ENCODE measurements around the gene IFI27L1.

The IFI27L1 gene

DNA sequence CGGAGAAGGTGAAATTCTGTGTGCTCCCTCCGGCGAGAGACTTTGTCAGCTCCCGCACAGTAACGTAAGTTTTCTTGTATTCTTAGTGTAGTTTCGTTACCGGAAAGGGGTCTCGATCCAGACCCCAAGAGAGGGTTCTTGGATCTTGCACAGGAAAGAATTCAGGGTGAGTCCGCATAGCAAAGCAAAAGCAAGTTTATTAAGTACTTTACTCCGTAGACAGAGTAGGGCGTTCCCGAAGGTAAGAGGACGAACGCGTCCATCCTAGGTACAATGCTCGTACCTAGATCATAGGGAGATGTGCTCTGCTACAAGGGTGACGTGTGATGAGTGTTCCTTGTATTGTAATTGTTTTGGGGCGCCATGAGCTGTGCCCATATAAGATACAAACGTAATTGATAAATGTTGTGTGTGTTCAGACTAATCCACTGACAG, 293 bp downstream of the IFI27L1 start:
- peak; percentile 5 for DNase-seq

DNA sequence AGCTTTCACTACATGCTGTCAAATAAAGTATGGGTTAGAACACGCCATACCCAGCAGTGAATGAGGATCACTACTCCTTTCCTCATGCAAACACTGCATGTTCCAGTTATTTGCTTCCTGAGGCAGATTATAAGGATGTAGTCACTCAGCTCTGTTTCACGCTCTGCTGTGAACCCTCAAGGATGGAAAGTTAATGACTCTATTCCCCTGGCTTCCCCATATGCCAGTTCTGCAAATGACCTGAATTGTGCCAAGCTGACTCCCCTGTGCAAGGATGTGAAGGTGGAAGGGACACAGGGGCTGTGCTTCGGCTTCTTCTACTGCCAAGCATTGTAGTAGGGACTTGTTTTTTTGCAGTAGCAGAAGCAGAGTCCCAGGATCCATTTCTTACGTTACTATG, 6.8 kb downstream of the IFI27L1 start:
- no peak for DNase-seq

DNA sequence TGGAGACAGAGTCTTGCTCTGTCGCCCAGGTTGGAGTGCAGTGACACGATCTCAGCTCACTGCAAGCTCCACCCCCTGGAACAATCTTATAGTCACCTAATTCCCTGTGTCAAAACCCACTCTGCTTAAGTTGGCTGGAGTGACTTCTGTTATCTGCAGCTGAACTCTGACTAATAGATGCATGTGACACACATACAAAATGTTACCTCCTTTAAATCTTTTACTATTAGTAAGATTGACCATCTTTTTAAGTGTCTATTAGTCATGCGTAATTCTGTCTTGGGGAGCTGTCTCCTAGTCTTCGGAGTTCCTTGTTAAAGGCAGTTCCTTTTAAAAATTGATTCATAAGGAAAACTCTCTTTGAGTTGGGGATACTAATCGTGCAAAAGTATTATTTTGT, 7.4 kb downstream of the IFI27L1 start:
- no peak for DNase-seq

GRCh38 chr14:94089479-94089878, 8.4 kb downstream of the IFI27L1 start:
- no peak for DNase-seq

- DNase-seq, result no peak
These were observed 12.3 kb downstream of the IFI27L1 start for GRCh38 chr14:94093418-94093817.

- DNase-seq, result no peak
These were observed 16.0 kb downstream of the IFI27L1 start for GRCh38 chr14:94097091-94097490.

DNA sequence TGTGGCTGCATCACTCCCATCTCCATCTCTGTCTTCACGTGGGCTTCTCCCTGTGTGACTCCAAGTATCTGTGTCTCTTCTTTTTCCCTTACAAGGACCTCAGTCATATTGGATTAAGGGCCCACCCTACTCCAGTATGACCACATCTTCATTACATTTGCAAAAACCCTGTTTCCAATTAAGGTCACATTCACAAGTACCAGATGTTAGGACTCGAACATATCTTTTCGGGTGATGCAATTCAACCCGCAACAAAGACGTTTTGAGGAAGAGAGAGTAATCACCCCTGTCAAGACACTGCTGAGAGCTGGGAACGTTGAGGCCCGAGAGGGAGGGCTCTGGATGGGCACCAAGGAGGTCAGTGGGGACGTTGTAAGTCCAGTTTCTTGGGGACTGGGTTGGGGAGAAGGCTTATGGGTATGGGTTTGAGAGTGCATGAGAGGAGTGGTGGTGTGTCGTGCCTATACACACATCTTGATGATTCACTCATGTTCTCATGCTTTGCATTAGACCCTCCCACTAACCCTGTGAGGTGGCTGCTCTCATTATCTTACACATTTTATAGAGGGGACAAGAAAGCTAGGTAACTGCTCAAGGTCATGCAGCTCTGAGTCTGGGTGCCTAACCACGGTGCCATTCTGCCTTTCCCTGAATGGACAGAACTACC, 17.3 kb downstream of the IFI27L1 start:
- no peak for DNase-seq

GRCh38 chr14:94099006-94099405, 17.9 kb downstream of the IFI27L1 start:
- no peak for DNase-seq

GRCh38 chr14:94100847-94101246, 19.7 kb downstream of the IFI27L1 start:
- no peak for DNase-seq

DNA sequence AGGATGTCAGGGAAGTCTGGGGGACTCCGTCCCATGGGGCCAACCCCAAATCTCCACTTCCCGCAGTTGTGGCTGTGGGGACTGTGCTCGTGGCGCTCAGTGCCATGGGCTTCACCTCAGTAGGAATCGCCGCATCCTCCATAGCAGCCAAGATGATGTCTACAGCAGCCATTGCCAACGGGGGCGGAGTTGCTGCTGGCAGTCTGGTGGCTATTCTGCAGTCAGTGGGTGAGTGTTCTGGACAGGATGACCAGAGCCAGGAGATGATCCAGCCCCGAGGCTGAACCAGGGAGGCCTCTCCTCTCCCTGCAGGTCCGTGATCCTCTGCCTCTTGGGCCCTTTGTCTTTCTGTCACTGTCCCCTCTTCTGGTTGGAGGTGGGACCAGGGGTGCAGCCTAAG, 20.6 kb downstream of the IFI27L1 start:
- no peak for DNase-seq

DNA sequence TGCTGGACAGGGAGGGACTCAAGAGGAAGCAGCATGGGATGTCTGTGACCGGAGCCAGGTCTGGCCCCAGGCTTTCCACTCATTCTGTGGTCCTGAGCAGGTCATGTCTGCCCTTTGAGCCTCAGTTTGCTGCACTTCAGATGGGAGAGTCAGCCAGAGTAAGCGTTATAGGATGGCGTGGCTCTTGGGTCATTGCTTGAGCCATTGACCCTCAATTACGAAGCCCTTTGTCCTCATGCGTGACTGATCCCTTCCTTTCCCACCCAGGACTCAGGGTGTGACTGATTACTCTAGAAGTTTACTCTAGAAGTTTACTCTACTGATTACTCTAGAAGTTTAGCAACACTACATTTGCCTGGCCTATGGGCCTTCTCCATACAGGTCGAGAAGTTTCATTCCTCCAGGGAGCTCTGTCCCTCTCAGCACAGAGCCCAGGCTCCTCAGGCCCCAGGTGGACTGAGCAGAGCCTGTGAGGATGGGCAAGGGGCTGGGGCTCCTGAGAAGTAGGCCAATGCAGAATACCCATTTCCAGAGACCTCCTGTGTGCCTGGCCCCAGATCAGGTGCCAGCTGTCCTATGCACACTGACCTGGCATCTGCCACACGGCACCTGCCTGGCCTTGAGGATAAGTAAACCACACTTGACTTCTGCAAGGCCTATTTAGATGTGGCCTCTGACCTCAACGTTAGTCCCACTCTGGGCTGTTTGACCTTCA, 21.8 kb downstream of the IFI27L1 start:
- DNase-seq, result no peak

DNA sequence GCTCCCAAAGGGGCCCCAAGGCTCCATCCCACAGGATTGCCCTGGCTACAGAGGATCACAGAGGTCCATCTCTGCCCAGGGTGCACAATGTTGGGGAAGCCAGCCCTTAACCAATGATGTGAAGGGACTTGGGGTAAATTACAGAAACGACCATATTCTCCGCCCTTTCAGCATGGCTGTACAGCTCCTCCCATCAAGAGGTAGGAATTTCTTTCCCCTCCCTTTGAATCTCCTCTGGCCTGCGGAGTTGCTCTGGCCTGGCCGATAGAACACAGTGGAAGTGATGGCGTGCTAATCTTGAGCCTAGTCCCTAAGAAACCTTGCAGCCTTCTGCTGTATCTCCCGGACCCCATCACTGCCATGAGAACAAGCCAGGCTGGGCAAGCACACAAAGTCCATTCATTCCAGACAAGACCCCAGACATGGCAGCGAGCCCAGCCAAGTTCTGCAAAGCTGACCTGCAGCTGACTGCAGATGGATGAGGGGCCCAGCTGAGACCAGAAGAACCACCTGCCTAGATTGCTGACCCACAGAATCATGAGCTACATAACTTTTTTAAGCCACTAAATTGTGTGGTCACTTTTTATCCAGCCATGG, 22.5 kb downstream of the IFI27L1 start:
- no peak for DNase-seq

DNA sequence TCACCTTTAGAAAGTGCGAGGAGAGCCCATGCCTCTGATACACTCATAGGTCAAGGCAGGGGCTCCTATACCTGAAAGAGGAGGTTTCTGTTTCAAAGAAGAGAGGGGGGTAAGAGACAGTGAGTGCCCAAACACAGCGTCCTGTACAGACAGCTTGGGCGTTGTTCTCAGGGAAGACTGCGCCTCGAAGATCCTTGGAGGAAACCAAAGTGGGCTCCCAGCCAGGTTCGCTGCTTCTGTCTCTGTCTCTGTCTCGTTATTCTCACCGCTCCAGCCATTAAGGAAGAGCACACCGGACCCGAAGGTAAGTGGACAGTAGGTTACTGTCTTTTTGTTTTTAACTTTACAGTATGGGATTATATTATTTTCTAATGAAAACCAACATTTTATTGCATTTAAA, 23.6 kb downstream of the IFI27L1 start:
- no peak for DNase-seq

DNA sequence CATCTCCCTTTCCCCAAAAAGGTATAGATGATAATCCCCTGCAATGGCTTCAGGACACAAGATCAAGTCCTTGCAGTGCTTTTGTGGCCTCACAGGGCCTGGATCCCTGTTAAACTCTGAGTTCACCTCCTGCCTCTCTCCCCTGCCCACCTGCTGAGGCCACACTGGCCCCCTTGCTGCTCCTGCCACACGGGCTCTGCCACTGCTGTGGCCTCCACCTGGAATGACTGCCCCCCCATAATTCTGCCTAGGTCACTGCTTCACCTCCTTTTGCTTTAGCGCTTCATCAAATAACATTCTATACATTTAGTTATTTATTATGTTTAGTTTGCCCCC, 28.8 kb downstream of the IFI27L1 start:
- no peak for DNase-seq

DNA sequence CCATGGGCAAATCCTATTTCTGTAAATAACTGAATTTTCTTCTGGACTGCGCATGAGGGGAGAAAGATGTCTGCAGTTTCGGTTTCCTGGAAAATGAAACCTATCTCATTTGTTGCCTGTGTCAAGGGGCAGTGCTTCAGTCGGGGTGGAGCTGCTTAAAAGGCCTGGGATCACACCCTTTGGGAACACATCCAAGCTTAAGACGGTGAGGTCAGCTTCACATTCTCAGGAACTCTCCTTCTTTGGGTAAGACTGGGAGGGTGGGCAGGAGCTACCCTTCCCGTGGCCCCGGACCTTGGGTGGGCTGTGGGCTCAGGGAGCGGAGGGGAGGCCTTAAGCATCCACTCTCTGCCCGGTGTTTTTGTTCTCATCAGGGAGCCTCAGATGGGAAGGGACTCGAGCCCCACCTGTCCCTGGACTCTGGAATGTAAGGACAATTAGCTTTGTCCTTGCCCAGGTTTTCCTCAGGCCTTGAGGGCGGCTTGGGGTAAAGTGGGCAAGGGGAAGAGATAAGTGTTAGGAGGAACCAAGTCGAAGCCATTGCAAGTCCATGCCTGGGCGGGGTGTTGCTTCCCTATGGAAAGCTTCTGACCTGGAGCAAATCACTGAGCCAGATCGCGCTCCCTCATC, 29.6 kb downstream of the IFI27L1 start, which contains the start of gene IFI27:
Gene IFI27, plus strand, starts transcription at position 185 of the 630 bp plus-strand sequence.
- no peak for DNase-seq

GRCh38 chr14:94111276-94112095, 30.4 kb downstream of the IFI27L1 start:
- DNase-seq, result no peak

DNA sequence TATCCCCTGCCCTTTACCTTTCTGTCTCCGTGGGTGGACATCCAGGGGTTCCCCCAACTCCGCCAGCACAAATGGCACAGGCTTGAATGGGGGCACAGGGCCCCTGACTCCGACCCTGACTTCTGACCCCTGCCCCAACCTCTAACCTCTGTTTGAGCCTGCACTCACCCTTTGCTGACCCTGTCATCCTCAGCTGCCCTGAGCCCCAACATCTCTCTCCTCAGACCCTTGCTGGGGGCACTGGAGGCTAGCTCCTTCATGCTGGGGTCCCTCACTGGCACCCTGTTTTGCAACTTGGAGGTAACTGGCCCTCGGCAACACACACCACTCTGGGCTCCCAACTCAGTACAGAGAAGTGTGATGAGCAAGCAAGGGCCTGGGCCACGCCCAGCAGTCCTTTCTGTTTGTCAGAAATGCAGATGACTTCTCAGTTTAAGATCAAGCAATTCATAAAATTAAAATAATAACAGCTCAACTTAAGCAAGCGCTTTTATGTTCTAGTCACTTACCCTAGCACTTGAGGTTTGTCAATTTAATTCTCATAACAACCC, 31.5 kb downstream of the IFI27L1 start:
- DNase-seq, result no peak

GRCh38 chr14:94113073-94113472, 32.0 kb downstream of the IFI27L1 start:
- no peak for DNase-seq

GRCh38 chr14:94113490-94113889, 32.4 kb downstream of the IFI27L1 start:
- DNase-seq, result no peak

DNA sequence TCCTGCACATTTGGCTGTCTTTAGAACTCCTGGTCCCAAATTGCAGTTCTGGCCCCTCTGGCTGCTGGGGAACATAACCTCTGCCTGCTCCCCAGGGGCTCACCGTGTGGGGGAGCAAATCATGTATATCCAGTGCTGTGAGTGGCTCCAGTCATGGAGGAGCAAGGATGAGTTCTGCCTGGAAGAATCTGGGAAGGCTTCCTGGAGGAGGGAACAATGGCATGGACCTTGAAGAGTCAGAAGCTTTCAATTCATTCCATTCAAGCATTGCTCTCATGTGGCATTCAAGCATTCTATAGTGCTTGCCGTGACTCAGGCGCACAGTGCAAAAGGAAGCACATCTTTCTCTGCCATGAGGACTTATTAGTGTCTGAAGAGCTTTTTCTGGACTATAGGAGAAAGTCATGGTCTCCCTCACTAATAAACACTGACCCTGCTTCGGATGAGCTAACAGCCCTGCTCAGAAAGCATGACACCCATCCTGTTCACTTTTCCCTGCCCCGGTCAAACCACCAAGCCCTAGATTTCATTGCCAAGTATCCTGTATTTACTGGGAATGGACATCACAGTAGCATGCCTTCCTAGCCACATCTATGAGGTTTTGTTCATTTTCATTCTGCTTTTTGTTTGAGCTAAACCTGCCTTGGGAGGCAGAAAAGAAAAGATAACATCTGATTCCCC, 32.9 kb downstream of the IFI27L1 start:
- DNase-seq, result no peak

DNA sequence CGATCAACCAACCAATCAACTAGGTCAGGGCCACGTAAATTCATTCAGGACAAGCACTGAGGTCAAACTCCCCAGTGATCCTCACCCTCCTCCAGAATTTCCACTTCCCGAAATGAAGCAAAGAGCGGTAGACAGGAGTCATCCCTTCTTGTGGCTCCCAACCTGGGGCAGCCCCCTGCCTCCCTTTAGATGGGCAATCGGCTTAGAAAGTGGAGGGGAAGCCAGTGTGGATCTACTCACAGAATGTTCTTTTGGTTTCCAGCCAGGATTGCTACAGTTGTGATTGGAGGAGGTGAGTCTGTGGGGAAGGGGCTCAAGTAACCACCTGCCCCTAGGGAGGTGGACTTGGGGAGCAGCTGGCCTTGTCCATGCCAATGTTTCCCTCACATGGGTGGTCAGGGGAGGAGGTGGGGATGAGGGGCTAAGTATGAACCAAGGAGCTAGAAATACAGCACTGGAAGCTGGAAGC, 33.5 kb downstream of the IFI27L1 start:
- no peak for DNase-seq

- DNase-seq, result no peak
These were observed 34.0 kb downstream of the IFI27L1 start for GRCh38 chr14:94115058-94115591.

All from activated CD4-positive, alpha-beta T cell treated with anti-CD3 and anti-CD28 coated beads, Interleukin-2, amount 50 U/mL, for 16 hours (primary cell).